ENCODE measurements around the gene CHSY1. TPM values are rescaled to one million over a fixed set of nuclear protein-coding genes. Genes with fewer than 3 reads are reported as not detected.
A peak's percentile ranks its signal among the peaks of the same experiment; 100 is the strongest.
"Not testable (repeated sequence)": the region's sequence is repeated elsewhere in the genome, so short reads cannot be mapped to it uniquely, and the experiment has no call there.

The CHSY1 gene
- total RNA-seq, 5 donors from 2014 or later (not counting 1 experiment from before 2014, with no cell fraction given), result 10.8 to 17.7 (median 14.8) TPM

DNA sequence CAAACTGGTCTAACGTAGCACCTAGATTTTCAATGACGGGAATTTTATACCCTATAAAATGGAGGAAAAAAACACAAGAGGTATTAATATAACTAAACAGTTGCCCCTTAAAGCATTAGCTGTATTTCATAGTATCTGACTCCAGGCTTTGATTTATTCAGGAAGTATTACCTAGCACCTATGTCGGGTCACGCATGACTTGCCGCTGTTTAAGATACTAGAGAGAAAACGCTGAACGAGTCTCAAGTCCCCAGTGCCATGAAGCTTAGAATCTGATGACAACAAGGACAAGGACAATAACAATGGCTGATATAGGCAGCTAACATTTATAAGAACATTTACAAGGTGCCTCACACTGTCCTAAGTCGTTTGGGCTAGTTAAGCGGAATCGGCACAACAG is 41.3 kb upstream of the CHSY1 start:
- peaks cover 26% of the 10 kb centered on the region for H3K36me3 Mint-ChIP-seq
- H3K4me3 ChIP-seq (ENCODE audit: control insufficient read depth in 1 of 2, extremely low read depth in 1 of 2, low read length in 1 of 2), result peak overlapping the region; percentile 77 to 96

GRCh38 chr15:101288905-101289513 is 37.2 kb upstream of the CHSY1 start:
- no peaks in the 10 kb centered on the region for H3K27me3 Mint-ChIP-seq
- no peak overlapping the region for H3K27ac ChIP-seq (ENCODE audit: low read length)
- ATAC-seq (replicated peaks in 1 of 4) (peak; percentile 47 to 78 (median 58)), DNase-seq (peak in 5 of 35 experiments; percentile 17 to 78 (median 33))
- 77% methylated on average over 2 of the region's 8 CpGs for WGBS (ENCODE audit: insufficient coverage)
- no peaks in the 10 kb centered on the region for H3K9me3 ChIP-seq
- no peak overlapping the region for H3K4me3 ChIP-seq (ENCODE audit: control insufficient read depth in 1 of 2, extremely low read depth in 1 of 2, low read length in 1 of 2)
- ChIA-PET CTCF (interaction anchor here (0.6 to 3.2 kb wide), 16 partner anchors 9 to 1399 kb away, joined by 3 to 45 read pairs (median 4); partner anchors contain the start of gene CHSY1 (in 1 of the 2)), POLR2A (interaction anchor here (0.7 to 1.4 kb wide), 3 partner anchors 11 to 16 kb away, joined by 3 to 4 read pairs (median 3); no protein-coding TSS in a partner anchor)
- peaks cover 37 to 57% (median 54%) of the 10 kb centered on the region in 3 donors for H3K4me1 Mint-ChIP-seq
- peaks cover 54% of the 10 kb centered on the region for H3K36me3 Mint-ChIP-seq
- no peaks in the 10 kb centered on the region for H3K9me3 Mint-ChIP-seq
- peak overlapping the region in 1 of 3 donors; percentile 0 for H3K4me3 Mint-ChIP-seq
- H3K27me3 ChIP-seq (replicated peaks in 1 of 2; ENCODE audit: control insufficient read depth in 2 of 2, extremely low read depth in 1 of 2, insufficient read depth in 2 of 2, low read length in 1 of 2), result no peaks in the 10 kb centered on the region
- peaks cover 0 to 47% of the 10 kb centered on the region in 2 donors for H3K36me3 ChIP-seq (ENCODE audit: control insufficient read depth in 2 of 2, extremely low read depth in 1 of 2, insufficient read depth in 1 of 2, low read length in 1 of 2)
- H3K4me1 ChIP-seq (ENCODE audit: control insufficient read depth in 1 of 2, extremely low read depth in 1 of 2, insufficient read depth in 2 of 2, low read length in 2 of 2), result peaks cover 19% of the 10 kb centered on the region in 2 experiments
- peak overlapping the region in 1 of 2 donors; percentile 21 for H3K27ac Mint-ChIP-seq

More for the DNA sequence above, 41.3 kb upstream of the CHSY1 start:
- Mint-ChIP-seq H3K27me3 (no peaks in the 10 kb centered on the region), H3K4me3 (peak overlapping the region; percentile 94 to 98 (median 96)), H3K27ac (peak overlapping the region; percentile 92 to 94), H3K9me3 (no peaks in the 10 kb centered on the region), H3K4me1 (peaks cover 51 to 64% (median 58%) of the 10 kb centered on the region in 3 donors)
- ChIA-PET POLR2A (interaction anchor here (0.7 to 1.1 kb wide), 2 partner anchors 23 to 349 kb away, joined by 3 to 4 read pairs; no protein-coding TSS in a partner anchor), CTCF (interaction anchor here (0.7 to 5.3 kb wide), 5 partner anchors 8 to 348 kb away, joined by 3 to 27 read pairs (median 4); no protein-coding TSS in a partner anchor)
- DNase-seq (peak in 1 of 35 experiments; percentile 22), ATAC-seq (replicated peaks in 1 of 4) (no peak)
- H3K27me3 ChIP-seq (replicated peaks in 1 of 2; ENCODE audit: control insufficient read depth in 2 of 2, extremely low read depth in 1 of 2, insufficient read depth in 2 of 2, low read length in 1 of 2), result no peaks in the 10 kb centered on the region
- H3K9me3 ChIP-seq, result no peaks in the 10 kb centered on the region
- peaks cover 0 to 13% of the 10 kb centered on the region in 2 donors for H3K36me3 ChIP-seq (ENCODE audit: control insufficient read depth in 2 of 2, extremely low read depth in 1 of 2, insufficient read depth in 1 of 2, low read length in 1 of 2)
- H3K27ac ChIP-seq (ENCODE audit: low read length), result no peak overlapping the region
- peaks cover 23 to 29% of the 10 kb centered on the region in 2 experiments for H3K4me1 ChIP-seq (ENCODE audit: control insufficient read depth in 1 of 2, extremely low read depth in 1 of 2, insufficient read depth in 2 of 2, low read length in 2 of 2)
- 40% methylated on average over 8 of the region's 10 CpGs for WGBS (ENCODE audit: insufficient coverage)

- H3K4me1 Mint-ChIP-seq, result peaks cover 20 to 44% (median 40%) of the 10 kb centered on the region in 3 donors
- ATAC-seq (replicated peaks in 1 of 4), result not testable (repeated sequence)
Observed at GRCh38 chr15:101287342-101287741, 35.5 kb upstream of the CHSY1 start.

DNA sequence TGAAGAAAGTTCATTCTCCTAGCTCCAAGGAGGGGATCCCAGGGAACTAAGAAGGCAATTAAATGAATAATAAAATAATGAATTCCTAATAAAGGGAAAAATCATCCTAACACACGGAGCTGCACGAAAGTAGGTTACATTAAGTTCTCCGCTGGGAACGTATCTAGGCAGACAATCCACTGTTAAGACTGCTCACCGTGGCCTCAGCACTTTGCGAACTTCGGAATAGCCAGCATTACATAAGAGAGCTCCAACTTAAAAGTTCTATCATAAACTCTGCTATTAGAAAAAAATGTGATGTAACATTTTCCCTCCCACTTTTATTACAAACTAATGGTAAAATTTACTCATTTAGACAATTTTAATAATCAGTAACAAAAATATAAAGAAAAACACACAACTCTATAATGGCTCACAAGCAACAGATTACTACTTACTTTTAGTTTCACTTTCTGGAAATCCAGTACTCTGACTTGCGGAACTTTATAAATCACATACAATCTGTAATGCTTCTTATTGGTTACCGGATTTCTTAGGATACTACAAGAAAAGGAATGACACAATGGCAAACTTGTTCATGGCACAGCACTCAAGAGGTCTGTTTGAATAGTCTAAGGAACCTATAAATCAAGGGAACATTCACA is 34.7 kb upstream of the CHSY1 start:
- Mint-ChIP-seq H3K4me1 (peaks cover 12 to 36% (median 32%) of the 10 kb centered on the region in 3 donors), H3K4me3 (no peak overlapping the region), H3K9me3 (no peaks in the 10 kb centered on the region), H3K27ac (peak overlapping the region; percentile 43 to 48), H3K27me3 (no peaks in the 10 kb centered on the region), H3K36me3 (peaks cover 62% of the 10 kb centered on the region)
- Histone ChIP-seq H3K4me3 (ENCODE audit: control insufficient read depth in 1 of 2, extremely low read depth in 1 of 2, low read length in 1 of 2) (no peak overlapping the region), H3K27ac (ENCODE audit: low read length) (no peak overlapping the region), H3K36me3 (ENCODE audit: control insufficient read depth in 2 of 2, extremely low read depth in 1 of 2, insufficient read depth in 1 of 2, low read length in 1 of 2) (peaks cover 0 to 72% of the 10 kb centered on the region in 2 donors), H3K9me3 (no peaks in the 10 kb centered on the region), H3K4me1 (ENCODE audit: control insufficient read depth in 1 of 2, extremely low read depth in 1 of 2, insufficient read depth in 2 of 2, low read length in 2 of 2) (peaks cover under 1 to 9% of the 10 kb centered on the region in 2 experiments), H3K27me3 (replicated peaks in 1 of 2; ENCODE audit: control insufficient read depth in 2 of 2, extremely low read depth in 1 of 2, insufficient read depth in 2 of 2, low read length in 1 of 2) (no peaks in the 10 kb centered on the region)
- CTCF ChIA-PET, result interaction anchor here in 1 of 2 donors (0.7 to 3.5 kb wide), 4 partner anchors 8 to 368 kb away, joined by 3 to 14 read pairs (median 3); partner anchors contain the start of gene SNRPA1
- ATAC-seq (replicated peaks in 1 of 4) (no peak), DNase-seq (no peak)
- 90% methylated on average over 4 of the region's 9 CpGs for WGBS (ENCODE audit: insufficient coverage)
- POLR2A ChIA-PET, result no interaction called here

More at GRCh38 chr15:101287342-101287741, 35.5 kb upstream of the CHSY1 start:
- CTCF ChIA-PET, result interaction anchor here (0.6 to 3.2 kb wide), 12 partner anchors 9 to 668 kb away, joined by 3 to 45 read pairs (median 4); no protein-coding TSS in a partner anchor
- Mint-ChIP-seq H3K36me3 (peaks cover 57% of the 10 kb centered on the region), H3K27ac (peak overlapping the region in 1 of 2 donors; percentile 48)
- not testable (repeated sequence) for H3K9me3 Mint-ChIP-seq; H3K27ac ChIP-seq (ENCODE audit: low read length); H3K4me3 Mint-ChIP-seq; H3K9me3 ChIP-seq; H3K27me3 ChIP-seq (replicated peaks in 1 of 2; ENCODE audit: control insufficient read depth in 2 of 2, extremely low read depth in 1 of 2, insufficient read depth in 2 of 2, low read length in 1 of 2); H3K4me3 ChIP-seq (ENCODE audit: control insufficient read depth in 1 of 2, extremely low read depth in 1 of 2, low read length in 1 of 2); H3K4me1 ChIP-seq (ENCODE audit: control insufficient read depth in 1 of 2, extremely low read depth in 1 of 2, insufficient read depth in 2 of 2, low read length in 2 of 2); DNase-seq; H3K27me3 Mint-ChIP-seq
- H3K36me3 ChIP-seq (ENCODE audit: control insufficient read depth in 2 of 2, extremely low read depth in 1 of 2, insufficient read depth in 1 of 2, low read length in 1 of 2), result peaks cover 0 to 64% of the 10 kb centered on the region in 2 donors
- WGBS (ENCODE audit: insufficient coverage), result no CpG with 5 or more reads among the region's 6 CpGs
- POLR2A ChIA-PET, result interaction anchor here (0.6 to 1.4 kb wide), 5 partner anchors 9 to 351 kb away, joined by 3 to 5 read pairs (median 4); no protein-coding TSS in a partner anchor

DNA sequence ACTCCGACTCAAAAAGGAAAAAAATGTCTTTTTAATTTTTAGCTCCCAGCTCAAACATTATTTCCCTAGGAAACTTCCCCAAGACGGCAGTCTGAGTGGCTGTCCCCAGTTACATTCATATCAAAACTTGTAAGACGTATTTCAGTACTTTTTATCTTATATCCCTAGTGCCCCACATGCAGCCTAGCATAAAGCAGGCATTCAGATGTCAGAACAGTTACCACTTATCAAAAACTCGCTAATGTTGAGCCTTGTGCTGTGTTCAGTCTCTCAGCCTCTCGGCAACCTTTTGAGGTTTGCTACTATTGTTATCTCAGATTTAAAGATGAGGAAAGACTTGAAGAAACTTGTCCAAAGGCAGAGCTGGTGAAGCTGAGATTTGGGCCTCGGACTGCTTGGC is 32.1 kb upstream of the CHSY1 start:
- Mint-ChIP-seq H3K4me3 (no peak overlapping the region), H3K36me3 (peaks cover 56% of the 10 kb centered on the region), H3K4me1 (peaks cover 5 to 19% (median 15%) of the 10 kb centered on the region in 3 donors), H3K27me3 (no peaks in the 10 kb centered on the region), H3K27ac (no peak overlapping the region), H3K9me3 (no peaks in the 10 kb centered on the region)
- ChIA-PET CTCF (interaction anchor here in 1 of 2 donors (0.6 to 3.5 kb wide), 2 partner anchors 10 to 280 kb away, joined by 6 to 14 read pairs; partner anchors contain the start of gene SNRPA1), POLR2A (interaction anchor here in 1 of 2 donors (0.6 kb wide), 2 partner anchors 36 to 355 kb away, joined by 3 to 4 read pairs; no protein-coding TSS in a partner anchor)
- H3K27ac ChIP-seq (ENCODE audit: low read length), result no peak overlapping the region
- peaks cover 3 to 78% of the 10 kb centered on the region in 2 donors for H3K36me3 ChIP-seq (ENCODE audit: control insufficient read depth in 2 of 2, extremely low read depth in 1 of 2, insufficient read depth in 1 of 2, low read length in 1 of 2)
- DNase-seq (no peak), ATAC-seq (replicated peaks in 1 of 4) (no peak)
- H3K4me1 ChIP-seq (ENCODE audit: control insufficient read depth in 1 of 2, extremely low read depth in 1 of 2, insufficient read depth in 2 of 2, low read length in 2 of 2), result peaks cover 0 to 5% of the 10 kb centered on the region in 2 experiments
- H3K9me3 ChIP-seq, result no peaks in the 10 kb centered on the region
- H3K27me3 ChIP-seq (replicated peaks in 1 of 2; ENCODE audit: control insufficient read depth in 2 of 2, extremely low read depth in 1 of 2, insufficient read depth in 2 of 2, low read length in 1 of 2), result no peaks in the 10 kb centered on the region
- H3K4me3 ChIP-seq (ENCODE audit: control insufficient read depth in 1 of 2, extremely low read depth in 1 of 2, low read length in 1 of 2), result no peak overlapping the region
- WGBS (ENCODE audit: insufficient coverage), result 57% methylated on average over 3 of the region's 6 CpGs

DNA sequence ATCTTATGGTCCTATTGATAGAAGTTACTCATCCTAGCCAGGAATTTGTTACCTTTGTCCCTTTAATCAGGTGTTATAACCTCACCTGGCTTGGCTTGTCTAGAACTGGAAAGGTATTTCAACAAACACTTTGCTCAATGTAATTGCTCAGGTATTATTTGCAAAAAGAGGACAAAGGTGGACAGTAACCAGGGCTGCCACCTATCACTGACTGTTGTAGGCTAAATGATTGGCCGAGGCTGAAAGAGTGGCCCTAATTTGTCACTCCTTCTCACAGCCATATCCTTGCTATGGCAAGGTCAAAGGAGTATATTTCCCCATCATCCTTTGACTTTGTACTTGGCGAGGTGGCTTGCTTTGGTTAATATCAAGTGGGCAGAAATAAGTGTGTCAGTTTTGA is 28.2 kb upstream of the CHSY1 start:
- Histone ChIP-seq H3K36me3 (ENCODE audit: control insufficient read depth in 2 of 2, extremely low read depth in 1 of 2, insufficient read depth in 1 of 2, low read length in 1 of 2) (peaks cover 3 to 54% of the 10 kb centered on the region in 2 donors), H3K27me3 (replicated peaks in 1 of 2; ENCODE audit: control insufficient read depth in 2 of 2, extremely low read depth in 1 of 2, insufficient read depth in 2 of 2, low read length in 1 of 2) (no peaks in the 10 kb centered on the region), H3K27ac (ENCODE audit: low read length) (no peak overlapping the region), H3K4me3 (ENCODE audit: control insufficient read depth in 1 of 2, extremely low read depth in 1 of 2, low read length in 1 of 2) (no peak overlapping the region), H3K4me1 (ENCODE audit: control insufficient read depth in 1 of 2, extremely low read depth in 1 of 2, insufficient read depth in 2 of 2, low read length in 2 of 2) (peaks cover 3 to 20% of the 10 kb centered on the region in 2 experiments), H3K9me3 (no peaks in the 10 kb centered on the region)
- Mint-ChIP-seq H3K27ac (no peak overlapping the region), H3K27me3 (no peaks in the 10 kb centered on the region), H3K36me3 (peaks cover 28% of the 10 kb centered on the region), H3K9me3 (no peaks in the 10 kb centered on the region), H3K4me1 (peaks cover 18 to 23% (median 23%) of the 10 kb centered on the region in 3 donors), H3K4me3 (no peak overlapping the region)
- DNase-seq (no peak), ATAC-seq (replicated peaks in 1 of 4) (no peak)
- POLR2A ChIA-PET, result interaction anchor here in 1 of 2 donors (1.0 kb wide), 1 partner anchor 15 kb away, joined by 3 read pairs; the partner anchor contains the start of gene SNRPA1
- CTCF ChIA-PET, result interaction anchor here in 1 of 2 donors (0.5 kb wide), 1 partner anchor 24 kb away, joined by 3 read pairs; no protein-coding TSS in a partner anchor
- no CpG with 5 or more reads among the region's 2 CpGs for WGBS (ENCODE audit: insufficient coverage)
